Epithelial cell of prostate (primary cell): ENCODE measurements around the gene NUP93.
"Not testable (repeated sequence)": the region's sequence is repeated elsewhere in the genome, so short reads cannot be mapped to it uniquely, and the experiment has no call there.

Experiments used
- DNase-seq: peaks from one replicate; pipeline ENCODE4 v3.0.0-alpha.2; 2011; ENCODE audit warnings: low read depth, low spot score
- H3K27ac ChIP-seq: fragments of 450-650 bp; 2 replicates; pipeline ENCODE4 v1.5.1; 2017; ENCODE audit warnings: mild to moderate bottlenecking

The NUP93 gene

GRCh38 chr16:56807011-56807675, 77.2 kb downstream of the NUP93 start:
- no peak for DNase-seq

DNA sequence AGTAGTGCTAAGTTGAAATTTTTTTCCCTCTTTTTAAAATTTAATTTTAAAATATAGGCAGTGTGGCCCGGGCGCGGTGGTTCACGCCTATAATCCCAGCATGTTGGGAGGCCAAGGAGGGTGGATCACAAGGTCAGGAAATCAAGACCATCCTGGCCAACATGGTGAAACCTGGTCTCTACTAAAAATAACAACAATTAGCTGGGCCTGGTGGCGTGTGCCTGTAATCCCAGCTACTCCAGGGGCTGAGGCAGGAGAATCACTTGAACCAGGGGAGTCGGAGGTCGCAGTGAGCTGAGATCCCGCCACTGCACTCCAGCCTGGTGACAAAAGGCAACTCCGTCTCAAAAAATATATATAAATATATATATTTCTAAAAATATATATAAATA, 77.7 kb downstream of the NUP93 start:
- H3K27ac ChIP-seq, result not testable (repeated sequence)

More at GRCh38 chr16:56807011-56807675, 77.2 kb downstream of the NUP93 start:
- no peak overlapping the region for H3K27ac ChIP-seq

DNA sequence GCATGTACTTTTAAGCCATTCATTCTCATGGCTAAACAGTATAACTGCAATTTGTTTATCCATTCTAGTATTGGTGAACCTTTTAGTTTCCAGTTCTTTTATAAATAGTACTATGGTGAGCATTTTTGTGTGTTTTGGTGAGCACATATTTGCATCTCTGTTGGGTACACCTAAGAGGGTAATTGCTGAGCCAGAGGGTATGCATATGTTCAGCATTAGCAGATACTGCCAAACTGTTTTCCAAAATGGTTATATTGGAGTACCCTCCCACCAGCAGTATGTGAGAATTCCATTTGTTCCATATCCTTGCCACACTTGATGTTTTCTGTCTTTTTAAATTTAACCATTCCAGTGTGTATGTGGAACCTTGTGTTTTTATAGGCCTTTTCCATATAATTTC, 81.0 kb downstream of the NUP93 start:
- DNase-seq, result no peak
- H3K27ac ChIP-seq, result no peak overlapping the region

More for the DNA sequence above, 77.7 kb downstream of the NUP93 start:
- not testable (repeated sequence) for DNase-seq

DNA sequence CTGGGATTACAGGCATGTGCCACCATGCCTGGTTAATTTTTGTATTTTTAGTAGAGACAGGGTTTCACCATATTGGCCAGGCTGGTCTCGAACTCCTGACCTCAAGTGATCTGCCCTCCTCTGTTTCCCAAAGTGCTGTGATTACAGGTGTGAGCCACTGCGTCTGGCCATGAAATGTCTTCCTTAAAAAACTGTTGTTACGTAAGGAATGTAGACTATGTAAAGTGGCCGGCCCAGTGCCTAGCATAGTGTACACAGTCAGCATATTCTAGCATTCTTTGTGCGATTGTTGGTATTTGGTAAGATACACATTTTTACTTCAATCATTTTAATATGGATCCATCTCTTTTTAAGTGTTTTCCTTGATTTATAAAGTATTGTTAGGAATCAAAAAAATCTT, 81.7 kb downstream of the NUP93 start:
- DNase-seq, H3K27ac ChIP-seq: not testable (repeated sequence)

- peak; percentile 6 for DNase-seq
- H3K27ac ChIP-seq, result peak overlapping the region; percentile 4
Observed at GRCh38 chr16:56812884-56813283, 83.0 kb downstream of the NUP93 start.

DNA sequence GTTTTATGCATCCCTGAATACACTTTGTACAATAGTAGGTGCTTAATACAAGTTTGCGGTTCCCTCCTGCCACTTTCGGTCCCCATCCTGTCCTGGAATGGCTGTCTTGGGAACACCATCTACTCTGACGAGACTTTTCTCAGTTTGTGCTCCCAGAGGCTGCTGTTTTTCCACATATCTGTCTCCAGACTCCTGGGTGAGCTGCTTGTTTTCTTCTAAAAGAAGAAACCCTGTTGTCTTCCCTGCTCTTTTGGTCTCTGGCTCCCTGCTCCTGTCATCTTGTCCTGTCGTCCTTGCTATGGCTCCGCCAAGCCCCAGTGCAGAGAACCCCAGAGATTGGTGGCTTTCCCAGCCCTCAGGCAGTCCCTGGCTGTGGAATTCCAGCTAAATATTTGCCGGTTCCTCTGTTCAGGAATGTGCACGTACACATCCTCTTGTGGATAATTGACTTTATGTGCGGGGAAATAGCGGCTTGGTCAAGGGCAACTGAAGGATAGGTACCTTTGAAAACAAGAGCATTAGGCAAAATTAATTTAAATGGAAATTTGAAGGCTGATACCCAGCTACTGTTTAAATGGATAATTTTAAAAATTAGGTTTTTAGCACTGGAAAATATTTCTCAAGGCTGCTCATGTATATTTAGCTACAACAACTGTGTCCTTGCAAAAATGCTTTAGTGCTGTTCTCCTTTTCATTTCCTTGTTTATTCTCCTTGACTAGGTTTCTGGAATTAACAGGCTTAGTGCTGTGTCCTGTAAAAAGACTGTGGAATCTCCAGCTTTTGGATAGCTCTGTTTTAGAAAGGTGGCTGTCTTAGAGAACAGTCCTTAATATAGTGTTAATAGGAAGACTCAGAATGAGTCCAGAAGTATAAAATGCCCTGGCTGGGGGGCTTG, 84.9 kb downstream of the NUP93 start:
- no peak overlapping the region for H3K27ac ChIP-seq
- DNase-seq, result no peak

DNA sequence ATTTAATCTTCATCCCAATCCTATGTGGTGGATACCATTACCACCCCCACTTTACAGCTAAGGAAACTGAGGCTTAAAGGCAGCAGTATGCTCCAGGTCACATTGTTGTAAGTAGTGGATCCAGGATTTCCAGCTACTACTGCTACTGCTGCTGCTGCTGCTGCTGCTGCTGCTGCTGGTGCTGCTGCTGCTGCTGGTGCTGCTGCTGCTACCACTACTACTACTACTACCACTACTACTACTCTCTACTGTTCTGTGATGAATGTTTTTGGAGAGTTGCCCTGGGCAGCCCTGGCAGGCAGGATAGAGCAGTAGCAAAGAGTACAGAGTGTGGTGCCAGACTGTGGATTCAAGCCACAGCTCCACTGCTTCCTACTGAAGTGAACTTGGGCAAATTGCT, 85.8 kb downstream of the NUP93 start:
- no peak overlapping the region for H3K27ac ChIP-seq

DNA sequence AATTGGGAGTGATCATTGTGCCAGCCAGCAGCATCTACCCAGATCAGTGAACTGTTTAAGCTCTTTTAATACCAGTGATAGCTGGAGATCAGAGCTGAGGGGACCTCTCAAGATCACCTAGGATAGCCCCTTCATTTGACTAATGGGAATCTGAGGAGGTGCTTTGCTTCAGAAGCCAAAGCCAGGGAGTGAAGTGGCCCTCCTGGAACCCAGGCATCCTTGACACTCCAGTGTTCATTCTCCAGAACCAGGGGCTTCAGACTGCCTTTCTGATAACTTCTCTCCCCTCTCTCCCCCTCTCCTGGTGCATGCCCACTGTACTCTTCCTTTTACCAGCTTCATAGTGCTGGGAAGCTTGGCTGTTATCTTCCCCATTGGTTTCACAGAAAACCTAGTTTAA, 87.1 kb downstream of the NUP93 start:
- no peak for DNase-seq
- H3K27ac ChIP-seq, result no peak overlapping the region

More for the DNA sequence above, 85.8 kb downstream of the NUP93 start:
- DNase-seq, result no peak

DNA sequence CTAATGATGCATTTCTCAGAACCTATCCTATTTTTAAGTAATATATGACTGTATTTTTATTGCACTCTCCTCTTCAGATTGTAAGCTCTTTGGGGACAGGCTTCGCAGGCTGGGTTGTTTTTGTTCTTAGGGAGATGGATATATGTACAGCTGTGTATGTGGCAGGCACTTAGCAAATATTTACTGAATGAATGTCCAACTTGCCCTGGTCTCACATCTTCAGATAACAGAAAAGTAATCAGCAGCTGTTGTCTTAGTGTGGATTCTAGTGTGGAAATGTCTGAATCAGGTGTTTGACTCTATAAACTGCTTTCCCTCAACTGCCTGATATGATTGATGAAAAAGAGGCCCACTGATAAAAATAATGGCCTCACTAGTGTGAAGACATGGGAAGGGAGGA, 88.0 kb downstream of the NUP93 start:
- no peak overlapping the region for H3K27ac ChIP-seq
- DNase-seq, result no peak

GRCh38 chr16:56823081-56823733, 93.3 kb downstream of the NUP93 start:
- no peak for DNase-seq
- no peak overlapping the region for H3K27ac ChIP-seq

DNA sequence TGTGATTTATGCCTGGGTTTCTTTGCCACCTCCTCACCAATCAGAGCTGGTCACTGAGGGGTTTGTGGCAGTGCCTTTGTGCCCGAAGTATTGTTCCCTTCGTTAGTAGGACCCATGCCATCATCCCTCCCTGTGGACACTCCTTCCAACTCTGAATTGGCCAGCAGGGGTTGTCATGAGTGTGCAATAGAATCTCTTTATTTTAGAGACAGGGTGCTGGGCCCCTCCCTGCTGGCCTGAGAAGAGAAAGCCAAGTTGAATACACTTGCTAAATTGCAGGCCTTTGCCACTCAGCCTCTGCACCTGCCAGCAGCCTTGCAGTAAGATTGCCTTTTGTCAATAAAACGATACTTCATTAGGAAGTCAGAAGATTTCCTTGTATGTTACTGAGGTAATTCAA, 94.4 kb downstream of the NUP93 start:
- no peak overlapping the region for H3K27ac ChIP-seq
- no peak for DNase-seq

DNA sequence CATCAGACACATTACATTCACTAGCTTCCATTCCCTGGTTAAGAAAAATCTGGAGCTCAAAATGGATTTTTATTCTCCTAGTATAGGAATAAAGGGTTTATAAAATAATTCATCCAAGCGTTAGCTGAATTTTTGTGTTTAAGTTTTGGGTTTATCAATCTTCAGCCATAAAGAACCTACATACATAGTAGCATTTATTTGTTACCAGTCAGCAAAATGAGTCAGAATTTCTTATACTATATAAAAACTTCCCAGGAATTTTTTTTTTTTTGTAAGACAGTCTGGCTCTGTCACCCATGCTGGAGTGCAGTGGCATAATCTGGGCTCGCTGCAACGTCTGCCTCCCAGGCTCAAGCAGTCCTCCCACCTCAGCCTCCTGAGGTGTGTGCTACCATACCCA, 94.9 kb downstream of the NUP93 start:
- H3K27ac ChIP-seq, result no peak overlapping the region

DNA sequence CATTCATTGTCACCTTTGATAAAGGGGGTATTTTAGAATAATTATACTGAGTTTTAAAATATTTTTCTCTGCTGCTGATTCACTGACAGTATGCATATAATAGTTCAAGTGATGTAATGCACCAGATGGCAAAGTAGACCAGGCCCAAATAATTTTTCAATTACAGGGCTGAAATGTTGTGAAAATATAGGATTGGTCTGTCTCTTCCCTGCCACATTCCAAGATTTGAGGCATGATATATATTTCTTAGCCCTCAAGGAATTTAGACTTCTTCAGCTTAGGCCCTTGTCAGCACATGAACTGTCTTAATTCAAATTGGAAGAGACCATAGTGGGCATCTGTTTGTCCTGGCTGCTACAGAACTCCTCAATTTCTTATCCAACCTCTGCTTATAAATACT, 95.9 kb downstream of the NUP93 start:
- DNase-seq, result no peak
- H3K27ac ChIP-seq, result no peak overlapping the region

More for the DNA sequence above, 94.9 kb downstream of the NUP93 start:
- no peak for DNase-seq

GRCh38 chr16:56828647-56829046, 98.7 kb downstream of the NUP93 start:
- DNase-seq, result no peak
- H3K27ac ChIP-seq, result no peak overlapping the region

GRCh38 chr16:56830669-56831068, 100.7 kb downstream of the NUP93 start:
- no peak for DNase-seq

GRCh38 chr16:56832768-56833167, 102.8 kb downstream of the NUP93 start:
- no peak overlapping the region for H3K27ac ChIP-seq
- DNase-seq, result no peak

More at GRCh38 chr16:56830669-56831068, 100.7 kb downstream of the NUP93 start:
- no peak overlapping the region for H3K27ac ChIP-seq

GRCh38 chr16:56833243-56833970, 103.5 kb downstream of the NUP93 start:
- peak; percentile 27 for DNase-seq
- H3K27ac ChIP-seq, result no peak overlapping the region

DNA sequence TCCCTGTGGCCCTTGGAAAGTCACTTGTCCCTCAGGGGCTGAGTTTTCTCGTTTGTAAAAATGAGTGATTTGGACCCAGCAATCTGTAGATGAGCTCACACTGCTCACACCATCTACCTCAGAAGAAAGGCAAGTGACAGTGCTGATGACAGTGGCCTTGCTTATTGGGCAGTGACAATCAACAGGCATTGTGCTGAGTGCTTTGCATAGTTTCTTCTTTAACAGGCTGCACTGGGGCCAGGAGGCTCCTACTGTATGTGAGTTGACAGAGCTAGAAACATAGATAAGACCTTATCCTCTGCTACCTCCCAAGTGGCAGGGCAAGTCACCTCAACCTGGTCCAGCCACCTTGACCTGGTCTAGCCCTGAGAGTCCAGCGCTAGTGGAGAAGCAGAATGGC, 105.4 kb downstream of the NUP93 start:
- no peak overlapping the region for H3K27ac ChIP-seq
- no peak for DNase-seq

DNA sequence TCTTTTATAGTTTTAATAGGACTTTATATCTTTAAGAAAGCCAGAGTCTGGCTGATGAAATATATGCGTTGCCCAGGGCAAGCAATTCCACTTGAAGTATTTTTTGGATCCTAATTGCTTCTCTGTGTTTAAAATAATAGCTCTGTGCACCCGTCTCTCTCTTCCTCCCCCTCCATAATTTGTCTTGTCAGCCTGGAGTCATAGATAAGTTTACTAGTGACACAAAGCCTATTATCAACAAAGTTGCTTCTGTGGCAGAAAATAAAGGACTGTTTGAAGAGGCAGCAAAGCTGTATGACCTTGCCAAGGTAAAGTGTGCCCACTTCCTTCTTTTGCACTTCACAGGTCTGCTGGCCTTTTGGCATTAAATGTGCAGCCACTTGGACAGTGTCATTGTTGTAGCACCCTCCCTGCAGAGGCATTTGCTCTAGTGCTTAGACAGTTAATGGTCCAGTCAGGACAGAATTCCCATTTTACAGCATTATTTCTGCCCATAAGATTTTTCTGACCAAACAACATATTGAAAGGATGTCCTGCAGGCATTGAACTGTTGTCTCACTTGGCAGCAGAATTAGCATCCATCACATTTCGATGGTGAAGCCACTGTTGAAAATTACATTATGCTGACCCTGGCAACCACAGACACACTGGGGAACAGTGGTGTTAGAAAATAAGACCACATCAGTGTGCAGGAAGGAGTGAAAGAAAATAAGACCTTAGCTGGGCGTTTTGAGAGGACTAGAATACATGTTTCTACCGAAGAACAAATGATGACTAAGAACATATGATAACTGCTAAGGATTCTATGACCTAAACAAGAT, 106.7 kb downstream of the NUP93 start:
- H3K27ac ChIP-seq, result no peak overlapping the region
- no peak for DNase-seq
